Mesothelial cell of epicardium (in vitro differentiated cells): ENCODE measurements around the gene GNB1. TPM values are rescaled to one million over a fixed set of nuclear protein-coding genes. Genes with fewer than 3 reads are reported as not detected.

Experiments used
- DNase-seq, 2 experiments: peaks; one replicate each; pipeline ENCODE4 v3.0.0; 2021; ENCODE audit warnings: low spot score in 2 of 2; ENCODE audit not compliant: unreplicated experiment in 2 of 2
- H3K27ac Mint-ChIP-seq: 2 replicates; pipeline ENCODE4 v1.8.0; 2021; ENCODE audit warnings: mixed read lengths
- H3K27me3 Mint-ChIP-seq: 2 replicates; pipeline ENCODE4 v1.8.0; 2021; ENCODE audit warnings: low read depth, mixed read lengths
- H3K36me3 Mint-ChIP-seq: 2 replicates; pipeline ENCODE4 v1.8.0; 2021; ENCODE audit warnings: mixed read lengths
- H3K4me1 Mint-ChIP-seq: 2 replicates; pipeline ENCODE4 v1.8.0; 2021; ENCODE audit warnings: mixed read lengths
- H3K4me3 Mint-ChIP-seq: 2 replicates; pipeline ENCODE4 v1.8.0; 2021; ENCODE audit warnings: mild to moderate bottlenecking, moderate library complexity, mixed read lengths
- H3K9me3 Mint-ChIP-seq: 2 replicates; pipeline ENCODE4 v1.8.0; 2021; ENCODE audit warnings: mixed read lengths
- CTCF ChIP-seq: fragments of 200-600 bp; sonication (generic); IDR thresholded peaks from one replicate; pipeline ENCODE4 v1.5.0; 2021; ENCODE audit warnings: antibody characterized with exemption; ENCODE audit not compliant: unreplicated experiment
- total RNA-seq: library from RNA; stranded (reverse); gene quantifications from 3 replicates; pipeline ENCODE4 v1.2.1, GENCODE V29; 2021

The GNB1 gene
- total RNA-seq, 1 donor from 2014 or later: 272 TPM

GRCh38 chr1:1914101-1914970 is 23.4 kb upstream of the GNB1 start:
- Mint-ChIP-seq H3K36me3 (no peaks in the 10 kb centered on the region), H3K9me3 (no peaks in the 10 kb centered on the region), H3K27ac (no peak overlapping the region), H3K4me3 (no peak overlapping the region), H3K27me3 (peaks cover 15% of the 10 kb centered on the region), H3K4me1 (peaks cover 7% of the 10 kb centered on the region)
- TF ChIP-seq CTCF: no peak
- DNase-seq: peak in 1 of 2 experiments; percentile 18

DNA sequence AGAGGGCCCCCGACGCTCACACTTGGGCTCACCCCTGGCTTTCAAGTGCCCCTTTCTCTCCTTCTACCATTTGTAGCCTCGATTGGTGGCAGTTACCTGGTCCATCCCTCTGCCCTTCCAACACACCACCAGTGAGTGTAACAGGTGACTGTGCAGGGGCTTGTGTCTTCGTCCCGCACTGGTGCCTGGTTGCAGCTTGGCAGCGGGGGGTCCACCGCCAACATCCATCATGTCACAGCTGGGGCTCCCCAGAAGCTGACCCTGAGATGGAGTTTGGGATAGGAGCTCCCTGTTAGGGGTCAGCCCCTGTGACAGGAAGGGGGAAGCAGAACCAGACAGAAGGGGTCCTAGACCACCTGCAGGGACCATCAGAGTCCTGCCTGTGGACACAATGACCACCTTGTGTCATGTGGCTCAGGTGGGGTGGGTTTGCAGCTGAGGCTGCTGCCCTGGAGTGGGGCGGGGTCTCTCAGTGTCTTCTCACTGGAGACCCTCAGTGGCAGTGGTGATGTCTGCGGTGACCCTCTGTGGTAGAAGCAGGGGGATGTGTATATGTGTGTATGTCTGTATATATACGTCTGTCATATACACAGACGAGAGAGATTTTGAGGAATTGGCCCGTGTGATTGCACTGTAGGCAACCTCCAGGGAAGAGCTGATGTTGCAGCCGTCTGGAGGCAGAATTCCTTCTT is 20.6 kb upstream of the GNB1 start:
- H3K27ac Mint-ChIP-seq: no peak overlapping the region
- no peak for DNase-seq
- peak overlapping the region; percentile 17 for H3K4me3 Mint-ChIP-seq
- no peaks in the 10 kb centered on the region for H3K36me3 Mint-ChIP-seq
- peaks cover 11% of the 10 kb centered on the region for H3K4me1 Mint-ChIP-seq
- no peaks in the 10 kb centered on the region for H3K9me3 Mint-ChIP-seq
- TF ChIP-seq CTCF: no peak
- peaks cover 8% of the 10 kb centered on the region for H3K27me3 Mint-ChIP-seq

DNA sequence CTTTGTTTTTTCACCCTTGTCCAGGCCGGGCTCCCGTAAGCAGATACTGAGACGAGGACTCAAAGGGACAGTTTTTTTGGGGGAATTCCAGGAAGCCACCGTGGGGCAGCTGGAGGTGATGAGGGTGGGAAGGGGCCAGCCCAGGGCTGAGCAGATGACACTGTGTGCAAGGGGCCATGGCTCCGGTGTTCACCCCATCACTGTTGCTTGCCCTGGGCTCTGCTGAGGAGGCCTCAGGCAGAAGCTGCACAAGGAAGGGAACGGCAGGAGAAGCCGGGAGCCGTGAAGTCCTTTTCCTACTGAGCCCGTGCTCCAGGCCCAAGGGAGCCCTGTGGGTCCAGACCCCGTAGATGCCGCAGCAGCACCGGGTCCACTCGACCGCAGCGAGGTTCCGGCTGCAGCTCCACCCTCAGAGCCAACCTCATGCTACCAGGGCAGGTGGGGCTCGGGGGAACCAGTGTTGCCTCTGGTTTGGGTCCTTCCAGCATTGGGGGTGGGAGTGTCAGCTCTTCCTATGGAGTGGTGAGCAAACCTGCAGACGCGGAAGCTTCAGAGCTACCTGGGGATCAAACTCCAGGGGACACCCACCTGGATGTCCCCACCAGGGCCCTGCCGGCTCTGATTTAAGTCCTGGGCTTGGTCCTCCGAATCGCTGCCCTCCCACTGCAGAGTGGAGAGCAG is 19.9 kb upstream of the GNB1 start:
- Mint-ChIP-seq H3K27ac (no peak overlapping the region), H3K4me1 (peaks cover 15% of the 10 kb centered on the region), H3K36me3 (no peaks in the 10 kb centered on the region), H3K9me3 (no peaks in the 10 kb centered on the region), H3K27me3 (peaks cover 4% of the 10 kb centered on the region), H3K4me3 (peak overlapping the region; percentile 66)
- DNase-seq: no peak
- TF ChIP-seq CTCF: no peak

- no peak for DNase-seq
- Mint-ChIP-seq H3K27ac (peak overlapping the region; percentile 85), H3K4me3 (peak overlapping the region; percentile 66), H3K36me3 (no peaks in the 10 kb centered on the region), H3K9me3 (no peaks in the 10 kb centered on the region), H3K27me3 (peaks cover 4% of the 10 kb centered on the region), H3K4me1 (peaks cover 15% of the 10 kb centered on the region)
- no peak for TF ChIP-seq CTCF
Measured at GRCh38 chr1:1910033-1910465, 19.2 kb upstream of the GNB1 start.

DNA sequence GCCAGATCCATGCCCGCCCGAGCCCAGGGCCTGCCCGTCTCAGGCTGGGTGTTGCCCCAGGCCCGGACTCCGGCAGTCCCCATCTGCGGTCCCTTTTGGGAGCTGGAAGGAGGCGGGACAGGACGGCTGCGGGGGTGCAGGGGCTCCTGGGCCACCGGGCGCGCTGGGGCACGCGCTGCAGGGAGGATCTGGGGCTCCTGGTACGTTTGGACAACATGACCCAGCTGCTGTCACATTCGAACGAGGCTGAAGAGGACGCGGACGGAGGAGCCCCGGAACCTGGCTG is 17.6 kb upstream of the GNB1 start:
- peaks cover 15% of the 10 kb centered on the region for H3K4me1 Mint-ChIP-seq
- peak overlapping the region; percentile 65 for H3K4me3 Mint-ChIP-seq
- DNase-seq: no peak
- no peaks in the 10 kb centered on the region for H3K9me3 Mint-ChIP-seq
- H3K27me3 Mint-ChIP-seq: no peaks in the 10 kb centered on the region
- H3K36me3 Mint-ChIP-seq: no peaks in the 10 kb centered on the region
- TF ChIP-seq CTCF: no peak
- no peak overlapping the region for H3K27ac Mint-ChIP-seq
